GM21576 (cell line): ENCODE results near the gene FMNL2.
"Not testable (repeated sequence)": the region's sequence is repeated elsewhere in the genome, so short reads cannot be mapped to it uniquely, and the experiment has no call there.

ENCODE experiments used
- ATAC-seq: cut with Tn5 transposase; IDR thresholded peaks from one replicate; pipeline ENCODE4 v1.9.1; 2021; ENCODE audit warnings: mild to moderate bottlenecking, moderate library complexity; ENCODE audit not compliant: unreplicated experiment

FMNL2 gene

GRCh38 chr2:152466041-152466440, 131.1 kb downstream of the FMNL2 start:
- ATAC-seq: peak; percentile 37

- peak; percentile 91 for ATAC-seq
Observed at GRCh38 chr2:152466980-152467676, 132.2 kb downstream of the FMNL2 start.

- no peak for ATAC-seq
Observed at GRCh38 chr2:152467677-152468410, 132.9 kb downstream of the FMNL2 start.

- no peak for ATAC-seq
Observed at GRCh38 chr2:152468899-152469692, 134.1 kb downstream of the FMNL2 start.

- ATAC-seq: no peak
Observed at GRCh38 chr2:152470861-152471854, 136.2 kb downstream of the FMNL2 start.

GRCh38 chr2:152472481-152472887, 137.5 kb downstream of the FMNL2 start:
- no peak for ATAC-seq

GRCh38 chr2:152473151-152473857, 138.3 kb downstream of the FMNL2 start:
- no peak for ATAC-seq

- not testable (repeated sequence) for ATAC-seq
Observed at GRCh38 chr2:152474523-152474922, 139.5 kb downstream of the FMNL2 start.

GRCh38 chr2:152475982-152476381, 141.0 kb downstream of the FMNL2 start:
- ATAC-seq: no peak

- ATAC-seq: no peak
Observed at GRCh38 chr2:152477347-152478092, 142.5 kb downstream of the FMNL2 start.

GRCh38 chr2:152479282-152479681, 144.3 kb downstream of the FMNL2 start:
- no peak for ATAC-seq

- no peak for ATAC-seq
Observed at GRCh38 chr2:152480821-152481399, 145.9 kb downstream of the FMNL2 start.

GRCh38 chr2:152481881-152482583, 147.1 kb downstream of the FMNL2 start:
- ATAC-seq: no peak

GRCh38 chr2:152483276-152484063, 148.5 kb downstream of the FMNL2 start:
- ATAC-seq: no peak

GRCh38 chr2:152485954-152486736, 151.2 kb downstream of the FMNL2 start:
- ATAC-seq: no peak

GRCh38 chr2:152486737-152487400, 151.9 kb downstream of the FMNL2 start:
- no peak for ATAC-seq
